ENCODE data around the gene TEAD2. TPM values are rescaled to one million over a fixed set of nuclear protein-coding genes. Genes with fewer than 3 reads are reported as not detected.

TEAD2 gene
- total RNA-seq, 3 donors from 2014 or later (not counting 1 experiment from before 2014, with no cell fraction given) = not detected

- H3K27ac Mint-ChIP-seq = no peak overlapping the region
- no peak for TF ChIP-seq CTCF (IDR thresholded peaks at IDR 0.05)
- Histone ChIP-seq H3K4me1 (ENCODE audit: control insufficient read depth, insufficient read depth, low read length) (peaks cover 13% of the 10 kb centered on the region), H3K27me3 (ENCODE audit: control insufficient read depth, insufficient read depth, low read length) (no peaks in the 10 kb centered on the region), H3K36me3 (ENCODE audit: control insufficient read depth, insufficient read depth, low read length) (no peaks in the 10 kb centered on the region), H3K27ac (ENCODE audit: low read length) (no peak overlapping the region), H3K4me3 (ENCODE audit: low read length) (no peak overlapping the region), H3K9me3 (ENCODE audit: control insufficient read depth, insufficient read depth, low read length) (no peaks in the 10 kb centered on the region)
- WGBS (ENCODE audit: insufficient coverage) = no CpG with 5 or more reads among the region's 1 CpG
- no peak overlapping the region for H3K4me3 Mint-ChIP-seq
- intact Hi-C loops (cut with micrococcal nuclease) = no loop called here
- ATAC-seq = no peak
- H3K36me3 Mint-ChIP-seq = peaks cover 14% of the 10 kb centered on the region
- DNase-seq = no peak
- peaks cover 1 to 11% of the 10 kb centered on the region in 2 donors for H3K4me1 Mint-ChIP-seq
- peaks cover 3 to 7% of the 10 kb centered on the region in 2 donors for H3K9me3 Mint-ChIP-seq
- H3K27me3 Mint-ChIP-seq (ENCODE audit: low read depth in 2 of 2) = peaks cover 0 to 3% of the 10 kb centered on the region in 2 donors
Measured at GRCh38 chr19:49383599-49383998, 21.4 kb upstream of the TEAD2 start.

- H3K9me3 Mint-ChIP-seq = peaks cover 3 to 7% of the 10 kb centered on the region in 2 donors
- Histone ChIP-seq H3K9me3 (ENCODE audit: control insufficient read depth, insufficient read depth, low read length) (no peaks in the 10 kb centered on the region), H3K4me3 (ENCODE audit: low read length) (no peak overlapping the region), H3K27me3 (ENCODE audit: control insufficient read depth, insufficient read depth, low read length) (no peaks in the 10 kb centered on the region), H3K27ac (ENCODE audit: low read length) (no peak overlapping the region), H3K36me3 (ENCODE audit: control insufficient read depth, insufficient read depth, low read length) (no peaks in the 10 kb centered on the region), H3K4me1 (ENCODE audit: control insufficient read depth, insufficient read depth, low read length) (peaks cover 3% of the 10 kb centered on the region)
- DNase-seq (no peak), ATAC-seq (no peak)
- H3K27ac Mint-ChIP-seq = no peak overlapping the region
- peaks cover 14% of the 10 kb centered on the region for H3K36me3 Mint-ChIP-seq
- H3K4me1 Mint-ChIP-seq = peaks cover 0 to 5% of the 10 kb centered on the region in 2 donors
- intact Hi-C loops (cut with micrococcal nuclease) = no loop called here
- peaks cover 0 to 3% of the 10 kb centered on the region in 2 donors for H3K27me3 Mint-ChIP-seq (ENCODE audit: low read depth in 2 of 2)
- 97% methylated on average over 3 of the region's 5 CpGs for WGBS (ENCODE audit: insufficient coverage)
- no peak overlapping the region for H3K4me3 Mint-ChIP-seq
- TF ChIP-seq CTCF (IDR thresholded peaks at IDR 0.05) = no peak
Measured at GRCh38 chr19:49382639-49383038, 20.4 kb upstream of the TEAD2 start.

DNA sequence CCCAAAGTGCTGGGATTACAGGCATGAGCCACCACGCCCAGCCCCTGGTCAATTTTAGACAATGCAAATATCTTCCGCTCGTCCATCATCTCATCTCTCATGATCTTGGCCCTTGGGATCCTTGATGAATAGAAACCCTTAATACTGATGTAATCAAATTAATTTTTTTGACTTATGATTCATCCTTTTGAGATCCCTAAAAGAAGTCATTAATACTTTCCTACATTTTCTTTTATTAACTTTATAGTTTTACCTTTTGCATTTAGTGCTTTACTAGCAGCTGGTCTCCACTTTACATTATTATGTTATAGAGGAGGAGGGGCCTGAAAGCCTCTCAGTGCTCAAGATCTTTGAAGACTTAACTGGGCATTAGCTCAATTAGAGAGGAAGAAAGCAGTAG lies 18.2 kb upstream of the TEAD2 start:
- Mint-ChIP-seq H3K27ac (no peak overlapping the region), H3K27me3 (ENCODE audit: low read depth in 2 of 2) (peaks cover 5 to 15% of the 10 kb centered on the region in 2 donors), H3K9me3 (peaks cover 3 to 7% of the 10 kb centered on the region in 2 donors), H3K4me3 (no peak overlapping the region), H3K4me1 (no peaks in the 10 kb centered on the region), H3K36me3 (peaks cover 14% of the 10 kb centered on the region)
- H3K4me3 ChIP-seq (ENCODE audit: low read length) = no peak overlapping the region
- WGBS (ENCODE audit: insufficient coverage) = 92% methylated on average over 3 of the region's 3 CpGs
- no peaks in the 10 kb centered on the region for H3K9me3 ChIP-seq (ENCODE audit: control insufficient read depth, insufficient read depth, low read length)
- H3K4me1 ChIP-seq (ENCODE audit: control insufficient read depth, insufficient read depth, low read length) = no peaks in the 10 kb centered on the region
- no peaks in the 10 kb centered on the region for H3K36me3 ChIP-seq (ENCODE audit: control insufficient read depth, insufficient read depth, low read length)
- intact Hi-C loops (cut with micrococcal nuclease) = no loop called here
- no peak overlapping the region for H3K27ac ChIP-seq (ENCODE audit: low read length)
- no peak for TF ChIP-seq CTCF (IDR thresholded peaks at IDR 0.05)
- DNase-seq (no peak), ATAC-seq (no peak)
- H3K27me3 ChIP-seq (ENCODE audit: control insufficient read depth, insufficient read depth, low read length) = no peaks in the 10 kb centered on the region

GRCh38 chr19:49378512-49378911 lies 16.3 kb upstream of the TEAD2 start:
- no peak for ATAC-seq
- no peaks in the 10 kb centered on the region for H3K36me3 ChIP-seq (ENCODE audit: control insufficient read depth, insufficient read depth, low read length)
- H3K27me3 ChIP-seq (ENCODE audit: control insufficient read depth, insufficient read depth, low read length) = no peaks in the 10 kb centered on the region
- Mint-ChIP-seq H3K27ac (no peak overlapping the region), H3K4me3 (no peak overlapping the region), H3K4me1 (no peaks in the 10 kb centered on the region), H3K36me3 (peaks cover 14% of the 10 kb centered on the region), H3K27me3 (ENCODE audit: low read depth in 2 of 2) (peaks cover 10 to 18% of the 10 kb centered on the region in 2 donors), H3K9me3 (peaks cover 3 to 7% of the 10 kb centered on the region in 2 donors)
- no peak for DNase-seq
- TF ChIP-seq CTCF (IDR thresholded peaks at IDR 0.05) = no peak
- H3K4me1 ChIP-seq (ENCODE audit: control insufficient read depth, insufficient read depth, low read length) = no peaks in the 10 kb centered on the region
- WGBS (ENCODE audit: insufficient coverage) = 98% methylated on average over 3 of the region's 3 CpGs
- intact Hi-C loops (cut with micrococcal nuclease) = no loop called here
- no peak overlapping the region for H3K4me3 ChIP-seq (ENCODE audit: low read length)
- no peak overlapping the region for H3K27ac ChIP-seq (ENCODE audit: low read length)
- no peaks in the 10 kb centered on the region for H3K9me3 ChIP-seq (ENCODE audit: control insufficient read depth, insufficient read depth, low read length)

All from natural killer cell (primary cell).